GF-D8 (cell line): Measurements from ENCODE around the gene RPS18.
"Not testable (repeated sequence)": the region's sequence is repeated elsewhere in the genome, so short reads cannot be mapped to it uniquely, and the experiment has no call there.

Experiments used
- DNase-seq: peaks from one replicate; lab custom pipeline; 2025; lab: John Stamatoyannopoulos, UW

Gene RPS18

GRCh38 chr6:33271468-33272274, at the start of gene RPS18, which contains the start of gene VPS52:
Gene RPS18 (plus strand): TSS chr6:33272075. CDS start chr6:33272120, 45 bp downstream.
Gene VPS52 (minus strand): TSS chr6:33271876. CDS start chr6:33271675, 201 bp downstream.
- peak; percentile 90 for DNase-seq

GRCh38 chr6:33226503-33227120, 45.3 kb upstream of the RPS18 start:
- not testable (repeated sequence) for DNase-seq

- DNase-seq, result no peak
Measured at GRCh38 chr6:33235221-33235634, 36.6 kb upstream of the RPS18 start.

GRCh38 chr6:33236328-33236727, 35.5 kb upstream of the RPS18 start:
- DNase-seq, result no peak

- DNase-seq, result no peak
Measured at GRCh38 chr6:33236852-33237251, 35.0 kb upstream of the RPS18 start.

- no peak for DNase-seq
Measured at GRCh38 chr6:33237741-33238140, 34.1 kb upstream of the RPS18 start.

GRCh38 chr6:33241968-33242367, 29.9 kb upstream of the RPS18 start:
- no peak for DNase-seq

GRCh38 chr6:33243476-33243875, 28.4 kb upstream of the RPS18 start:
- DNase-seq, result no peak

- DNase-seq, result peak; percentile 54
Measured at GRCh38 chr6:33247977-33248642, 23.8 kb upstream of the RPS18 start.

GRCh38 chr6:33248643-33248931, 23.3 kb upstream of the RPS18 start:
- peak; percentile 37 for DNase-seq

GRCh38 chr6:33248932-33249731, 22.7 kb upstream of the RPS18 start:
- peak; percentile 95 for DNase-seq

GRCh38 chr6:33249732-33250630, 21.9 kb upstream of the RPS18 start:
- no peak for DNase-seq

GRCh38 chr6:33250731-33251130, 21.1 kb upstream of the RPS18 start:
- DNase-seq, result no peak

GRCh38 chr6:33251395-33252012, 20.4 kb upstream of the RPS18 start:
- DNase-seq, result no peak

GRCh38 chr6:33252759-33253158, 19.1 kb upstream of the RPS18 start:
- no peak for DNase-seq

GRCh38 chr6:33254591-33254990, 17.3 kb upstream of the RPS18 start:
- DNase-seq, result no peak

GRCh38 chr6:33259032-33259431, 12.8 kb upstream of the RPS18 start:
- DNase-seq, result no peak

GRCh38 chr6:33262490-33262889, 9.4 kb upstream of the RPS18 start:
- DNase-seq, result not testable (repeated sequence)

- no peak for DNase-seq
Measured at GRCh38 chr6:33264015-33264414, 7.9 kb upstream of the RPS18 start.

GRCh38 chr6:33271117-33271467, 783 bp upstream of the RPS18 start:
- DNase-seq, result no peak
